HG02852 (cell line): ENCODE measurements around the gene ZNF446.
"Not testable (repeated sequence)": the region's sequence is repeated elsewhere in the genome, so short reads cannot be mapped to it uniquely, and the experiment has no call there.

ENCODE experiments used
- ATAC-seq: cut with Tn5 transposase; IDR thresholded peaks from one replicate; pipeline ENCODE4 v1.9.1; 2021; ENCODE audit warnings: mild to moderate bottlenecking, moderate library complexity; ENCODE audit not compliant: unreplicated experiment

ZNF446 gene

DNA sequence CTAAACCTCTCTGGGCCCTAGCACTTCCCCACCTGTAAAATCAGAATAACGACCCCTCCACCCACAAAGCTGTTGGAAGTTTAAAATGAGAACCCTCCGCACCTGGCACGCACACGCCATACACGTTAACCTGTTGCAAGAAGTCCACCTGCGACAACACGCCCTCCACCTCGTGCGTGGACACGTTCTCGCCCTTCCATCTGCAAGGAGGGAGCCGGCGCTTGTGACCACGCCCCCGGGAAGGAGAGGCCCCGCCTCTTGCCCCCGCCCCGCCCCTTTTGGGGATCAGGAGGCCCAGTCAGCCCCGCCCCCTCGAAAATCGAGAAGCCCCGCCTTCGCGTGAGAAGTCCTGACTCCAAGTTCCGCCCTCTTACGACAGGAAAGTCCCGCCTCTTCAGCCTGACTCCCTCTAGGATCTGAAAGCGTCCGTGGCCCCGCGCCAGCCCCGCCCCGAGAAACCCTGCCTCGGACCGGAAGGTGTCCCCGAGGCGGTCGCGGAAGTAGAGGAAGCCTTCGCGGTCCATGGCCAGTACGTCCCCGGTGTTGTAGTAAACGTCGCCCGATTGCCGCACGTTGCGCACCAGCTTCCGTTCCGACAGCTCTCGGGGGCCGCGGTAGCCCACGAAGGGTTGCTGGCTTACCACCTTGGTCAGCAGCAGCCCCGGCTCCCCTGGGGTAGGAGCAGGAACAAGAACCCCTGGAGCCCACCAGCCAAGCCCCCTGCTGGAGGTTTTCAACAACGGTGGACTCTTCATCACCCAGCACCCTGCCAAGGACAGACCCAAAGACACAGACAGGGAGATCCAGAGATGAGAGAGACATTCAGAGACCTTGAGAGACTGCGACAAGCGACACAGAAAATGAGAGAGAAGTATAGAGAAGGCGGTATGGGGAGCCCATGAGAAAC is 23.1 kb downstream of the ZNF446 start:
- ATAC-seq = peak; percentile 87

- ATAC-seq = no peak
Measured at GRCh38 chr19:58500242-58500641, 24.1 kb downstream of the ZNF446 start.

GRCh38 chr19:58507602-58508223 is 31.6 kb downstream of the ZNF446 start:
- not testable (repeated sequence) for ATAC-seq

- no peak for ATAC-seq
Measured at GRCh38 chr19:58509731-58510083, 33.6 kb downstream of the ZNF446 start.

- no peak for ATAC-seq
Measured at GRCh38 chr19:58510084-58510862, 34.1 kb downstream of the ZNF446 start.

- ATAC-seq = no peak
Measured at GRCh38 chr19:58511353-58512208, 35.4 kb downstream of the ZNF446 start, which contains the start of gene SLC27A5. TSS of gene SLC27A5 (minus strand) at chr19:58511992. CDS start at chr19:58511955, 37 bp downstream.

DNA sequence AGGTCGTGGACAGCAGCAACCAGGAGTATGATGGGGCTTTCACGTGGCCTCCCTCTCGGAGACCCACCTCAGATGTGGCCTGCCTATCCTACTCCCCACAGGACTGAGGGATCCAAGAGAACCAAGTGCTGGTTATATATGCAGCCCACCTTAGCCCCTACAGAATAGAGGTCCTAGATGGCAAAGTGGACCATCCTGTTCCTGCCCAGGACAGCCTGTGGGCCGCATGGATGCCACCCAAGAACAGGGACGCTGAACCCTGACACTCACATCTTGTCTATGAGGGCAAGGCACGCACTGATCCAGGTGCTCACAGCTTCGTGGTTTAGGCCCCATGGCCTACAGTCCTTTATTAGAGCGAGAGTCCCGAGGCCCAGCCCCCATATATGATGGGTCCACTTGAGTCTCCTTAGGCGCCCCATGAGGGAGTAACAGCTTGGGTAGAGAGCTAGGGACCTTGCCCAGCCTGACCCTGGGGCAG is 37.1 kb downstream of the ZNF446 start:
- ATAC-seq = no peak

- ATAC-seq = peak; percentile 68
Measured at GRCh38 chr19:58513694-58514563, 37.8 kb downstream of the ZNF446 start.

GRCh38 chr19:58514564-58515022 is 38.4 kb downstream of the ZNF446 start:
- no peak for ATAC-seq

DNA sequence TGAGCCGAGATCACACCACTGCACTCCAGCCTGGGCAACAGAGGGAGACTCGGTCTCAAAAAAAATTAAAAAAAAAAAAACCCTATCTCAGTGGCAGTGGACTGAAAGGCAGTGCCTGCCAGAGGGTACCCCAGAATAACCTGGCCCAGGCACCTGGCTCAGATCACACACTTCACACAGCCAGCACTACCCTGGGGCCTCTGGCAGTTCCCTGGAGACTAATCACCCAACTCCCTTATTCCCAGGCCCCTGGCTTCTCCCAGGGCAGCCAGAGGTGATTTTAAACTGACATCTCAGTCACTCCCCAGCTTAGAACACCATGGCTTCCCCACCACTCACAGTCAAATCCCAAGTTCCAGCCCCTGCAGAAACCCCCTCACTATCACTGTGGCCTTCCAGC is 39.1 kb downstream of the ZNF446 start:
- ATAC-seq = no peak

GRCh38 chr19:58516246-58516836 is 40.2 kb downstream of the ZNF446 start:
- no peak for ATAC-seq

- no peak for ATAC-seq
Measured at GRCh38 chr19:58516964-58517833, 41.0 kb downstream of the ZNF446 start.

GRCh38 chr19:58518256-58519086 is 42.3 kb downstream of the ZNF446 start:
- no peak for ATAC-seq

GRCh38 chr19:58519087-58519354 is 42.9 kb downstream of the ZNF446 start:
- ATAC-seq = no peak

DNA sequence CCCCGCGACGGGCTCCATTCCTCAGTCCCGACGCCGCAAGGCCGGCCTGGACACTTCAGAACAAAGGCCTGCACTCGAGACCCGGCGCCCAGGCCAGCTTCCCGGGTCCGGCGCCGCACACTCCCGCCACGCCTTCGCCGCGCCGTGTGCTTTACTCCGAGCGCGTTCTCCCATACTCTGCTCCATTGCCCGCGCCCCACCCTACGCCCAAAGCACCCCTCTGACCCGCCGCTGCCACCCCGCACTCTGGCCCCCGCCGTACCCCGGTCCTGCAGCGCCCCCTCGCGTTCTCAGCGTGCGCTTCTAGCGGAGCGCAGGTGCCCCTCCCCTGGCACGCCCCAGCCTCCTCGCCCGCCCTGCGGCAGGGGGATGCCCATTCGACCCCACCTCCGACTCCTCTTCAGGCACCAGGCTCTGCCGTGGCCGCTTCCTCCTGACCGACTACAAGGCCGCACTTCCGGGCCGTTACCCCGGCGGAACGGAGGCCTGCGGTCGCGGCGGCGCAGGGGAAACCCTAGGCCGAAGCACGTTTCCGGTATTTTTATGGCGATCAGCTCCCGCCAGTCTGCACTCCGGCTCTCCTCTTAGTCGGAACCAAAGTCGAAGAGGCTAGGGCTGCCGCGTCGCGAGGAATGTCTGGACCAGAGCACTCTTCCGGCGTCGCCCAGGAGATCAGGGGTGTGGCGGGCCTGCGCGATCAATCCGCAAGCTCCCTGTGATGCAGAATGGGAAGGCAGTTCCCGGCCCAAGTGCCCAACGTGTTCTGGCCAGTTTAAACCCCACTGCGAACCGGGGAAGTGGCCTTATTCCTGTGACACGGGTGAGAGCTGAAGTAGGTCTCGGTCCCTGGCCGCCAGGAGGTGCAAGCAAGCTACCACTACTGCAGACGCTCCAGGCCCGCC is 43.5 kb downstream of the ZNF446 start, which contains the start of gene ZBTB45:
Gene ZBTB45 (minus strand): TSS at position 456 of the 902 bp plus-strand sequence. CDS start 2,137 bp downstream, outside the sequence.
- ATAC-seq = peak; percentile 83

DNA sequence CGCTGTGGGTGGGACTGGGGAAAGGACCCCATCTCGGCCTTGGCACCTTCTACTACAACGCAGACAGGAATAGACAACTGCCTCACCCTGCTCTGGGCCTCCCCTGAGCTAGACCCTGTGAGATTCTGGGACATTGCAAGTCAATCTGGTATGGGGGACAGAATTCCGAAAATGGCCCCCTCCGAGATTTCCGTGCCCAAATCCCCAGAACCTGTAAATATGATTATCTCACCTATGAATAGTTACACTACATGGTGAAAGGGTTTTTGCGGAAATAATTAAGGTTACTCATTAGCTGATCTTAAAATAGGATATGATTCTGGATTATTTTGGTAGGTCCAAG is 44.1 kb downstream of the ZNF446 start:
- ATAC-seq = no peak
